Measurements from ENCODE around the gene TNXB.
A peak's percentile ranks its signal among the peaks of the same experiment; 100 is the strongest.
"Not testable (repeated sequence)": the region's sequence is repeated elsewhere in the genome, so short reads cannot be mapped to it uniquely, and the experiment has no call there.

Gene TNXB

GRCh38 chr6:32111424-32112066, 2.4 kb upstream of the TNXB start:
- peak; percentile 62 for DNase-seq

GRCh38 chr6:32110632-32111031, 1.5 kb upstream of the TNXB start:
- peak; percentile 53 for DNase-seq

GRCh38 chr6:32109765-32110160, 625 bp upstream of the TNXB start:
- DNase-seq = no peak

- DNase-seq = no peak
Observed at GRCh38 chr6:32108727-32109113, 418 bp downstream of the TNXB start.

- peak; percentile 89 for DNase-seq
Observed at GRCh38 chr6:32108094-32108627, 977 bp downstream of the TNXB start.

GRCh38 chr6:32107406-32107805, 1.7 kb downstream of the TNXB start:
- peak; percentile 38 for DNase-seq

- no peak for DNase-seq
Observed at GRCh38 chr6:32105433-32105832, 3.7 kb downstream of the TNXB start.

- DNase-seq = no peak
Observed at GRCh38 chr6:32102255-32102654, 6.9 kb downstream of the TNXB start.

- DNase-seq = not testable (repeated sequence)
Observed at GRCh38 chr6:32100251-32100650, 8.9 kb downstream of the TNXB start.

GRCh38 chr6:32097364-32097763, 11.8 kb downstream of the TNXB start:
- no peak for DNase-seq

- no peak for DNase-seq
Observed at GRCh38 chr6:32096394-32097258, 12.5 kb downstream of the TNXB start.

- no peak for DNase-seq
Observed at GRCh38 chr6:32096087-32096393, 13.1 kb downstream of the TNXB start.

GRCh38 chr6:32095338-32096086, 13.6 kb downstream of the TNXB start:
- no peak for DNase-seq

- peak; percentile 25 for DNase-seq
Observed at GRCh38 chr6:32092760-32093497, 16.2 kb downstream of the TNXB start.

GRCh38 chr6:32089082-32089828, 19.9 kb downstream of the TNXB start:
- DNase-seq = no peak

- DNase-seq = no peak
Observed at GRCh38 chr6:32088487-32089049, 20.6 kb downstream of the TNXB start.

- DNase-seq = peak; percentile 86
Observed at GRCh38 chr6:32087574-32088486, 21.3 kb downstream of the TNXB start.

- DNase-seq = peak; percentile 33
Observed at GRCh38 chr6:32086661-32087573, 22.2 kb downstream of the TNXB start.

GRCh38 chr6:32085759-32086459, 23.2 kb downstream of the TNXB start:
- no peak for DNase-seq

Measured in right hindlimb (tissue), 1 donor.